Measurements from ENCODE around the gene SNTN.

SNTN gene

DNA sequence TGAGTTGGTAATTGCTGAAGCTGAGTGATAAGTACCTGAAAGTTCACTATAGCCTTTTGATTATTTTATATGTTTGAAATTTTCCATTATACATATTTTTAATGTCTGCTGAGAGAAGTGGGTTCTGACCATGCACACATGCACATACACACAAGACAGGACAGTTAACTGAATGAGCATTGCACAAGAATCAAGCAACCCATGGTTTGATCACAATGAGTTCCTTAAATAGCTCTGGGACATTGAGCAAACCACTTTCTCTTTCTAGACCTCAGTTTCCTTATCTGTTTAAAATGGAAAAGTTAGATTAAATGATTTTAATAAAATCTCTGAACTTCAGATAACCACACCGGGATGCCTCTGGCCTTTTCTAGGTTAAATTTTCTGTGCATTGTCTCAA is 26.7 kb downstream of the SNTN start:
- no peak for DNase-seq

DNA sequence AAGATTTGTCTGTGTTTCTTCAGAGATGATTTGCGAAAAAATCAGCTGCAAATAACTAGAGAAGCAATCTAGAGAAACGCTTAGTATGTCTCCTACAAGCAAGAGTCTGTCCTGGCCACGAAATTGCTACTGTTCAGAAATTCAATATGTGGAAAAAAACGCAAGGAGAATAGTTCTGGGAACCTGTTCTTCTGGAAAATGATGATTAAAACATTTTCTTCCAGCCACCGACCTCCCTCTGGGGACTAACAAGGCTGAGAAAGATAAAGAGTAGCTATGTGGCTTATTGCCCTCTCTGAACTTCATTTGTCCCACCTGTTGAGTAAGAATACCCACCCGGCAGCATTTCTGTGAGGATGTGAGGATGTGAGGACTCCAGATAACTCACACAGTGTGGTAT is 31.6 kb downstream of the SNTN start:
- DNase-seq = no peak

DNA sequence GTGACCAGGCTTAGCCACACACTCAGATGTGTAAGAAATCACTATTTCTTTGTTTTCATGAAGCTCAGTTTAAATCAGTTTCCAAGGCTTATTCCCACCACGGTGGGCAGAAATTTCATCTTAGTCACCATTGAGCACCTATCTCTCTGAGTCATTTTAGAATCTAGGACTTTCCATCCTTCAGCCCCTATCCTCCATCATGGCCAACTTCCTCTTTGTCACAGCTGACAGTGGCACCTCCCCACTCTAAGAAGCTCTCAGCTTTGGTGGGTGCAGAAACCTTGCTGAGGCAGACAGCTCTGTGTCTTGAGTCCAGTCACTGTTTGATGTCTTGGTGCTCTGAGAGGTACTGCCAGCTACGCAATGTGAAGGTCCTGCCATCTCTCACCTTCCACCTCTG is 32.9 kb downstream of the SNTN start:
- DNase-seq = no peak

DNA sequence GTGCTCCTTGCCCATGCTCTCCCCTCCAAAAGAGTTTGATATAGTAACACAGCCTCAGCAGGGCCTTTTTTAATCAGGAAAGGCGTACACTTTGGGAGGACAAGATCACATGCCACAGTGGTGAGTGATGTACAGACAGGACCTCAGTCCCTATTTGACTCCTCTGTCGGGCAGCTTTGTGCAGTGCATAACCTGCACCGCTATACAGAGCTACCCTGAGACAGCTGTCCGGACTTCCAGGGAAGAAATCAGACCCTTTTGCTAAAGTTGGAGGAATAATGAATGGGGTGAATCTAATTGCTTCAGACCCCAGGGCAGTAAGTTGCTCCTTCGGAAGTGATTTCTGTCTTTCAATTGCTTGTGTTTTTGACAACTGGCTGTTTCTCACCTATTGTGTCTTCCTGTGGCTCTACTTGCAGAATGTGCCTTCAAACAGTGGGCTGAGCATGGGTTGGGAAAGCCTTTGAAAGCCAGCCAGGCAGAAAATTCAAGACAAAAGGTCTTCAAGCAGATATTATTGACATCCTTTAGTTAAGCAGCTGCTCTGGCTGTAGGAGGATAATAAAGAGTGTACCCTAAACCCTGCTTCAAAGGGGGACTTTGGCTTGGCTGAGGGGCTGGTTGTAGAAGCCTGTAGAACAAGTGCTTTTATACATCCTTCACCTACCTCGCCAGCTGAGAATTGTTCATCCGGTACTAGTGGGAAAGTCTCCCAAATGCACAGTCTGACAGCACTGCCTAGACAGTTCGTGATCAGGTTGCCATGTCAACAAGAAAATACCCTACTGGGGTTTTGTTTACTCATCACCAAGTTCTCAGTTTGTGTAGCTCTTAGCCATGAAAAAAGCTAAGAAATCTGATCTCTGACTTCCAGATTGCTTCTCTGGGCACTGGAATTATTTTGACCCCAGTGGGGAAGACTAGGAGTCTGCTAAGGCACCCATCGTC is 35.1 kb downstream of the SNTN start:
- DNase-seq = no peak

DNA sequence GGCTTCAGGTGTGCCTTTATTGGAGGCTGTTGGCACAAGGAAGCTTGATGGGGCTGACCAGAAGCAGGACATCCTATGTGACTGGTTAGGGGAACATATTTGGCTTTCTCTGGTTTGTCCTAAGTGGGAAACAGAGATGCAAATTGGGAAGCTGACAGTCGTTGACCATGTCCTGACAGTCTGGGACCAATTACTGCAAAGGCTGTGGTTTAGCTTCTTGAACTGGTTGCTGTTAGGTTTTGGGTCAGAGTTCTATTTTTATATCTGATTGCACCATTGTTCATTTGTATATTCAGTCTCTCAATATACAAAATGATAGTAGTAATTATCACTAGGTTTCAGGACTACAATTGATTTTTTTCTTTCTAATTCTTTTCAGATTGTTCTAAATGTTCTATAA is 36.8 kb downstream of the SNTN start:
- DNase-seq = no peak

DNA sequence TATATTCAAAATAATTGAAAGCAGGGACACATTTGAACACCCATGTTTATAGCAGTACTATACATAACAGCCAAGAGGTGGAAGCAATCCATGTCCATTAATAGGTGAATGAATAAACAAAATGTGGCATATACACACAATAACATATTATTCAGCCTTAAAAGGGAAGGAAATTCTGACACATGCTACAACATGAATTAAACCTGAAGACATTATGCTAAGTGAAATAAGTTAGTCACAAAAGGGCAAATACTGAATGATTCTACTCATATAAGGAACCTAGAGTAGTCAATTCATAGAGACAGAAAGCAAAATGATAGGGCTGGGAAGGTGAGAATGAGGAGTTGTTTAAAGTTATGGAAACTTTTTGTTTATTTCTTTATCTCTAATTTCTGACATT is 40.9 kb downstream of the SNTN start:
- no peak for DNase-seq

DNA sequence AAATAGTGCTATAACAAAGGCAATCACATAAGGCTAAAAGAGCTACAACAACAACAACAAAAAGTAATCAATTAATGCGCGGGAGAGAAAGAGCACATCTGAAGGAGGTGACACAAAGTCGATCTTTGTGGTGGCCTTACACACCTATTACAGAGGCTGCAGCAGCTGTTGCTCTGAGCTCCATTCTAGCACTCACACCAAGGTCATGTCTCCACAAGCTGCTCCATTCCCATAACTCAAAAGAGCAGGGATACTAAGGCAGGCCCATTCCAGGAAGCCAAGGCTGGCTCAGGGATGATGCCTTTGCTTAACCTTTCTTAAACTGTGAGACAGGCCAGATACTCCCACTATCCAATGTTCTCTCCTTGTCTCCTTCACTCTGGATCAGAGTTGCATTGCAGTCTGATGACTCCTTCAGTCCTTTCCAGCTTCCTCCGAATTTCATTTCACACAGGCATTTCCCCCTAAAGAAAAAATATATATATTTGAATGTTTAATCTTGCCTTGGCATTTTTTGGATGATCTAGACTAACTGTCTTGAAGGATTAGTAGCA is 52.7 kb downstream of the SNTN start:
- DNase-seq = no peak

DNA sequence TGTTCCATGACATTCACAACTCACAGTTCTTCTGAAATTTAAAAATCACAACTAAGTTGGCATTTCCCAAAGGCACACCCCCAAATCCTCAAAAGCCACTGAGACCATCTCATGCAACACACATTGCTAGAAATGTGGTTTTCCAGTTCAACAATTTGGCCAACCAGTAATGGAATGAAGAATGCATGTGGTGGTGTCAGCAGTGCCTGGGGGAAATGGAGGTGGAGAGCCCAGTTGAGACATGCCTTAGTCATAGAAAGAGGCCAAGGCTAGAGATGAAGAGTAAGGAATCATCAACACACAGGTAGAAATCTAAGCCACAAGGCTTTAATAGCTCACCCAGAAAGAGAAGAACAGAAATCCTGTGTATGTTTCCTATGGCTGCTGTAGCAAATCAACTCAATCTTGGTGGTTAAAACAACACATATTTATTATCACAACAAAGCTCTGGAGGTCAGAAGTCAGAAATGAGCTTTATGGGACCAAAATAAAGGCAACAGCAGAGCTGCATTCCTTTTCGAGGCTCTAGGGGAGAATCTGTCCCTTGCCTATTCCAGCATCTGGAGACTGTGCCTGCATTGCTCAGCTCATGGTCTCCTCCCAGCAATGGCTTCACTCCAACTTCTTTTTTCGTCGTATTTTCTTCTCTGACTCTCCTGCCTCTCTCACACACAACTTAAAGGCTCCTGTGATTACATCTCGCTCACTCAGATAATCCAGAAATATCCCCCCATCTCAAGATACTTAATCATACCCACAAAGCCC is 54.0 kb downstream of the SNTN start:
- DNase-seq = no peak

DNA sequence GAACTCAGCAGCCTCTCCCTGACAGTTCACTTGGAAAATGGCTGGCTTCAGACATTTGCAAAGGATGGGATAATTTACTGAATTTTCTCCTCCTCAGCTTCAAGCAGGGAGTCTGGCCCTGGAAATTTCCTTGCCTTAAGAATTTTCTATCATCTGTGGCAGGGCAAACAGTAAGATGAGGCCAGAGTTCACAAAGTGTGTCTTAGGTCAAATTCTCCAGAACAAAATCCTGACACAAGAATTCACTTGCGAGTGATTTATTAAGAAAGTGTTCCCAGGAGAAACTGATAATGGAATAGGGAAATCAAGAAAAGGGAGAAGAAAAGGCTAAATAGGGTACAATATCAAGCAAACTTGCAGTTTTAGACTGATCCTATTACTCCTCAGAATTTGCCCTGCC is 55.3 kb downstream of the SNTN start:
- DNase-seq = no peak

DNA sequence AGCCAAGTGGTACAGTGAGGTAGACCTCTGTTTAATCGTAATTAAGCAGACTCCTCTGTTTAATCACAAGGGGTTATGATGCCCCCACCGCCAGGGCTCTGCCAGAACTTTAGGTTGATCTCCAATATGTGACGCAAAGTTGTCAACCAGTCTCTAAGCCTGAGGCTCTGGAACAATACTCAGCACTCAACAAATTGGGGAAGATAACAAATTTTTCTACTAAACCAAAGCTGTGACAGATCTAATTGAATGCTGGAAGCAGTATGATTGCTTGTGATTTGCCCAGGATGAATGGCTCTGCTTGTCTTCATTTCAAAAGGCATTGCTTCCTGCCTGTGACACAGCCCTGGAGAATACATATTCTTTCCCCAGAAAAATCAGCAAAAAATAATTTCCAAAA is 57.1 kb downstream of the SNTN start:
- DNase-seq = no peak
